ENCODE measurements around the gene RASAL1.

DNA sequence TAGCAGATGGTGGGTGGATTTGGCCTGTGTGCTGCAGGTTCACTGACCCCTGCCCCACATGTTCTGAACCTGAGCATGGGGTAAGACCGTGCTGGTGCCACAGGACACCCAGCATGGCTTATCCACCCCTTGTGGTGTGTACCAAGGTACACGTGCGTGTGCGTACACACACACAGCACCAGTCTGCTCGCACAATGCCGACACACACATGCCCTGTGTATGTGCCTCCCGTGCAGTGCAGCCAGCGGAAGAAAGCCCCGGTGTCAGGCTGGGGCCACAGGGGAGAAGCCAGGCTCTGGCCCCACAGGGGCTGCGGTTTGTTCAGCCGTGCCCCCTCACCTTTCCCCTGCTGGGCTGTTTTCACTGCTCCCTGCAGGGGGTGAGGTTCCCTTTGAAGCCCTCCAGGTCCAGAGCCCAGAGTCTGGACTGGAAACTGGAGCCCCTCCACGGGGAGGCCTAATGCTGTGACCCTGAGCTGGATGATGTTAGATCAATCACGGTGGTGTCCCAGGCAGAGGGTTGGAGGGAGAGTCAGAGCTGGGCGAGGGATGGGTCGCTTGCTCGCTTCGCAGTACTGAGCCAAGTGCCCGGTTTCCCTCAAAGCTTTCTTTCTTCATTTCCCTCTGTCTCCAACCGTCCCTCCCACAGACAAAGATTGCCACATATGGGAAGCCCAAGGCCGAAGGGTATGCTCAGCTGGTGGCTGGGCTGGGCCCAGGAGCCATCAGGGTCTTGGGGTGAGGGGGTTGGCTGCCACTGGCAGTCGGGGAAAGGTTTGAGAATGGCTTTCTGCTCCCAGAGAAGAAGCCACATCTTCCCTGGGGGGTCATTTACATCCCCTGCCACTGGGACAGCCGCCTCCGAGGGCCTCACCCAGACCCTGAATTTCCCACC, 72.8 kb downstream of the RASAL1 start:
- TF ChIP-seq EZH2 (IDR thresholded peaks at IDR 0.05; ENCODE audit: low read length): no peak
- TF ChIP-seq, protein P1, sequence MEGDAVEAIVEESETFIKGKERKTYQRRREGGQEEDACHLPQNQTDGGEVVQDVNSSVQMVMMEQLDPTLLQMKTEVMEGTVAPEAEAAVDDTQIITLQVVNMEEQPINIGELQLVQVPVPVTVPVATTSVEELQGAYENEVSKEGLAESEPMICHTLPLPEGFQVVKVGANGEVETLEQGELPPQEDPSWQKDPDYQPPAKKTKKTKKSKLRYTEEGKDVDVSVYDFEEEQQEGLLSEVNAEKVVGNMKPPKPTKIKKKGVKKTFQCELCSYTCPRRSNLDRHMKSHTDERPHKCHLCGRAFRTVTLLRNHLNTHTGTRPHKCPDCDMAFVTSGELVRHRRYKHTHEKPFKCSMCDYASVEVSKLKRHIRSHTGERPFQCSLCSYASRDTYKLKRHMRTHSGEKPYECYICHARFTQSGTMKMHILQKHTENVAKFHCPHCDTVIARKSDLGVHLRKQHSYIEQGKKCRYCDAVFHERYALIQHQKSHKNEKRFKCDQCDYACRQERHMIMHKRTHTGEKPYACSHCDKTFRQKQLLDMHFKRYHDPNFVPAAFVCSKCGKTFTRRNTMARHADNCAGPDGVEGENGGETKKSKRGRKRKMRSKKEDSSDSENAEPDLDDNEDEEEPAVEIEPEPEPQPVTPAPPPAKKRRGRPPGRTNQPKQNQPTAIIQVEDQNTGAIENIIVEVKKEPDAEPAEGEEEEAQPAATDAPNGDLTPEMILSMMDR (optimal IDR thresholded peaks at IDR 0.05 in 1 of 3, IDR thresholded peaks at IDR 0.05 in 1 of 3, conservative IDR thresholded peaks at IDR 0.05 in 1 of 3; ENCODE audit: extremely low read depth in 1 of 3, insufficient read depth in 2 of 3, low read length in 3 of 3): no peak

Data from keratinocyte (primary cell).